Nephron progenitor cell (in vitro differentiated cells): ENCODE measurements around the gene NRP2.
A peak's percentile ranks its signal among the peaks of the same experiment; 100 is the strongest.

ENCODE experiments used
- DNase-seq: peaks from one replicate; pipeline ENCODE4 v3.0.0; 2021
- H3K27ac Mint-ChIP-seq: 2 replicates; pipeline ENCODE4 v1.8.0; 2021; ENCODE audit warnings: mild to moderate bottlenecking, moderate library complexity, mixed read lengths
- H3K27me3 Mint-ChIP-seq: 2 replicates; pipeline ENCODE4 v1.8.0; 2021; ENCODE audit warnings: mild to moderate bottlenecking, low read depth, mixed read lengths; ENCODE audit not compliant: poor library complexity
- H3K36me3 Mint-ChIP-seq: 2 replicates; pipeline ENCODE4 v1.8.0; 2021; ENCODE audit warnings: low read depth, mixed read lengths
- H3K4me1 Mint-ChIP-seq: 2 replicates; pipeline ENCODE4 v1.8.0; 2021; ENCODE audit warnings: mixed read lengths
- H3K4me3 Mint-ChIP-seq: 2 replicates; pipeline ENCODE4 v1.8.0; 2021; ENCODE audit warnings: mild to moderate bottlenecking, moderate library complexity, mixed read lengths
- H3K9me3 Mint-ChIP-seq: 2 replicates; pipeline ENCODE4 v1.8.0; 2021; ENCODE audit warnings: mild to moderate bottlenecking, moderate library complexity, mixed read lengths
- CTCF ChIP-seq: fragments of 200-600 bp; sonication (generic); IDR thresholded peaks from 2 replicates; pipeline ENCODE4 v1.5.0; 2021; ENCODE audit warnings: antibody characterized with exemption

Gene NRP2

GRCh38 chr2:205734436-205735037 is 52.2 kb downstream of the NRP2 start:
- peaks cover 5% of the 10 kb centered on the region for H3K27me3 Mint-ChIP-seq
- no peak for DNase-seq
- peaks cover 86% of the 10 kb centered on the region for H3K4me1 Mint-ChIP-seq
- H3K9me3 Mint-ChIP-seq, result no peaks in the 10 kb centered on the region
- TF ChIP-seq CTCF, result no peak
- H3K36me3 Mint-ChIP-seq, result peaks cover 47% of the 10 kb centered on the region
- H3K4me3 Mint-ChIP-seq, result peak overlapping the region; percentile 16
- peak overlapping the region; percentile 86 for H3K27ac Mint-ChIP-seq

- Mint-ChIP-seq H3K27ac (peak overlapping the region; percentile 55), H3K9me3 (no peaks in the 10 kb centered on the region), H3K4me1 (peaks cover 58% of the 10 kb centered on the region), H3K4me3 (no peak overlapping the region), H3K36me3 (peaks cover 68% of the 10 kb centered on the region), H3K27me3 (peaks cover 4% of the 10 kb centered on the region)
- no peak for DNase-seq
- TF ChIP-seq CTCF, result no peak
Measured at GRCh38 chr2:205738117-205738968, 56.0 kb downstream of the NRP2 start.

GRCh38 chr2:205739620-205740019 is 57.3 kb downstream of the NRP2 start:
- Mint-ChIP-seq H3K36me3 (peaks cover 80% of the 10 kb centered on the region), H3K4me1 (peaks cover 54% of the 10 kb centered on the region), H3K27ac (peak overlapping the region; percentile 70), H3K27me3 (peaks cover 4% of the 10 kb centered on the region), H3K9me3 (no peaks in the 10 kb centered on the region), H3K4me3 (no peak overlapping the region)
- TF ChIP-seq CTCF, result no peak
- no peak for DNase-seq

- no peak for TF ChIP-seq CTCF
- H3K27me3 Mint-ChIP-seq, result peaks cover 7% of the 10 kb centered on the region
- H3K36me3 Mint-ChIP-seq, result peaks cover 88% of the 10 kb centered on the region
- no peak for DNase-seq
- no peak overlapping the region for H3K27ac Mint-ChIP-seq
- H3K4me3 Mint-ChIP-seq, result no peak overlapping the region
- no peaks in the 10 kb centered on the region for H3K9me3 Mint-ChIP-seq
- H3K4me1 Mint-ChIP-seq, result peaks cover 56% of the 10 kb centered on the region
Measured at GRCh38 chr2:205740381-205740780, 58.1 kb downstream of the NRP2 start.

GRCh38 chr2:205741256-205741978 is 59.1 kb downstream of the NRP2 start:
- TF ChIP-seq CTCF, result no peak
- peaks cover 7% of the 10 kb centered on the region for H3K27me3 Mint-ChIP-seq
- H3K9me3 Mint-ChIP-seq, result no peaks in the 10 kb centered on the region
- H3K27ac Mint-ChIP-seq, result no peak overlapping the region
- DNase-seq, result no peak
- H3K36me3 Mint-ChIP-seq, result peaks cover 95% of the 10 kb centered on the region
- H3K4me3 Mint-ChIP-seq, result no peak overlapping the region
- peaks cover 64% of the 10 kb centered on the region for H3K4me1 Mint-ChIP-seq
